PC-9 (cell line): Measurements from ENCODE around the gene LEKR1. TPM values are rescaled to one million over a fixed set of nuclear protein-coding genes. Genes with fewer than 3 reads are reported as not detected.

ENCODE experiments used
- BruUV-seq: library from RNA; stranded (reverse); fragments of 400-500 nt; replicated peaks from 2 replicates; lab custom pipeline; 2021; lab: Mats Ljungman, UMichigan
- CTCF ChIA-PET: fragments of 300-600 bp; sonication (Branson Sonifier 250); formaldehyde crosslinking; loops from one replicate; lab custom pipeline; 2022; ENCODE audit warnings: antibody characterized with exemption; lab: Charles Lee
- POLR2A ChIA-PET: fragments of 300-600 bp; sonication (Branson Sonifier 250); formaldehyde crosslinking; loops from one replicate; lab custom pipeline; 2022; ENCODE audit warnings: antibody characterized with exemption; ENCODE audit not compliant: unreplicated experiment; lab: Charles Lee
- DNase-seq, 2 experiments: peaks; one replicate each; pipeline versions ENCODE4 v3.0.0 to v3.0.0-alpha.2; 2015 to 2022; ENCODE audit warnings: mixed read lengths in 1 of 2
- H2AFZ ChIP-seq: fragments of 200-600 bp; sonication (generic); 2 replicates; pipeline ENCODE4 v1.8.1; 2017; ENCODE audit warnings: antibody characterized with exemption
- H3F3A ChIP-seq: fragments of 200-600 bp; sonication (generic); 2 replicates; pipeline ENCODE4 v1.8.1; 2017; ENCODE audit warnings: antibody characterized with exemption, mild to moderate bottlenecking, low read depth; ENCODE audit not compliant: insufficient read depth
- H3K27ac ChIP-seq: fragments of 200-600 bp; sonication (generic); 2 replicates; pipeline ENCODE4 v1.6.1; 2016; ENCODE audit warnings: mixed run types
- H3K27me3 ChIP-seq: fragments of 200-600 bp; sonication (generic); 2 replicates; pipeline ENCODE4 v1.6.1; 2016; ENCODE audit warnings: low read depth, mixed run types; ENCODE audit not compliant: insufficient read depth
- H3K36me3 ChIP-seq: fragments of 200-600 bp; sonication (generic); 2 replicates; pipeline ENCODE4 v1.6.1; 2016; ENCODE audit warnings: low read depth, mixed run types
- H3K4me1 ChIP-seq: fragments of 200-600 bp; sonication (generic); replicated peaks from 2 replicates; pipeline ENCODE4 v1.6.1; 2016; ENCODE audit warnings: mixed run types; ENCODE audit not compliant: insufficient read depth
- H3K4me2 ChIP-seq: fragments of 200-600 bp; sonication (generic); 2 replicates; pipeline ENCODE4 v1.6.1; 2017; ENCODE audit warnings: mixed run types
- H3K4me3 ChIP-seq: fragments of 200-600 bp; sonication (generic); 2 replicates; pipeline ENCODE4 v1.6.1; 2016; ENCODE audit warnings: mixed run types
- H3K79me2 ChIP-seq: fragments of 200-600 bp; sonication (generic); 2 replicates; pipeline ENCODE4 v1.6.1; 2017; ENCODE audit warnings: low read depth, mixed run types
- H3K9me2 ChIP-seq: fragments of 200-600 bp; sonication (generic); 2 replicates; pipeline ENCODE4 v1.8.1; 2017; ENCODE audit warnings: mild to moderate bottlenecking; ENCODE audit not compliant: insufficient read depth
- H3K9me3 ChIP-seq: fragments of 200-600 bp; sonication (generic); 2 replicates; pipeline ENCODE4 v1.8.1; 2016; ENCODE audit warnings: low read depth; ENCODE audit not compliant: insufficient read depth
- H4K20me1 ChIP-seq: fragments of 200-600 bp; sonication (generic); 2 replicates; pipeline ENCODE4 v1.8.1; 2017; ENCODE audit not compliant: insufficient read depth
- EZH2 ChIP-seq: fragments of 200-600 bp; sonication (generic); IDR thresholded peaks from 2 replicates; pipeline ENCODE4 v1.8.0; 2017; ENCODE audit warnings: antibody characterized with exemption, low read depth
- intact Hi-C: fragments of 100-400 bp; cut with micrococcal nuclease; formaldehyde crosslinking; loops from one replicate; pipeline ENCODE4 v1.10.0; 2022; ENCODE audit not compliant: unreplicated experiment
- total RNA-seq: library from RNA; stranded (reverse); gene quantifications from 2 replicates; pipeline ENCODE4 v1.2.3, GENCODE V29; 2021
- TF ChIP-seq, protein P1 (sequence below): fragments of 200-600 bp; sonication (generic); conservative IDR thresholded peaks from 2 replicates; pipeline ENCODE4 v1.6.1; 2017; ENCODE audit warnings: mixed run types, antibody characterized with exemption, mild to moderate bottlenecking, moderate library complexity

LEKR1 gene
- total RNA-seq, 1 experiment from 2014 or later, result 3.9 TPM

DNA sequence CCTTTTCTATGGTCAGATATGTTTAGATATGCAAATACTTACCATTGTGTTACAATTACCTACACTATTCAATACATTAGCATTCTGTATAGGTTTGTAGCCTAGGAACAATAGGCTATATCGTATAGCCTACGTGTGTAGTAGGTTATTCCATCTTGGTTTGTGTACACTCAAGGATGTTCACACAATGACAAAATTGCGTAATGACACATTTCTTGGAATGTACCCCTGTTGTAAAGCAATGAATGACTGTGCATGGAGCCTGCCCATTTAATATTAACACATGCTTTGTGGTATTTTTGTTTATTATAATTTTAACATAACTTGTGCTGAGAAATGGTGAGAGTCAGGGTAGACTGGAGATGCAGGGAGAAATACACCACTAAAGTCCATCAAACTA, 154.9 kb downstream of the LEKR1 start:
- DNase-seq, result no peak
- no peak overlapping the region for H3K27ac ChIP-seq
- H4K20me1 ChIP-seq, result no peaks in the 10 kb centered on the region
- H3K79me2 ChIP-seq, result no peaks in the 10 kb centered on the region
- no peaks in the 10 kb centered on the region for H3K36me3 ChIP-seq
- ChIA-PET CTCF (no interaction called here), POLR2A (no interaction called here)
- H3K4me3 ChIP-seq, result no peak overlapping the region
- H3K4me2 ChIP-seq, result no peak overlapping the region
- no TSS peak for BruUV-seq
- H3F3A ChIP-seq, result no peaks in the 10 kb centered on the region
- no peaks in the 10 kb centered on the region for H3K27me3 ChIP-seq
- intact Hi-C loops, result no loop called here
- TF ChIP-seq EZH2, result no peak
- TF ChIP-seq, protein P1, sequence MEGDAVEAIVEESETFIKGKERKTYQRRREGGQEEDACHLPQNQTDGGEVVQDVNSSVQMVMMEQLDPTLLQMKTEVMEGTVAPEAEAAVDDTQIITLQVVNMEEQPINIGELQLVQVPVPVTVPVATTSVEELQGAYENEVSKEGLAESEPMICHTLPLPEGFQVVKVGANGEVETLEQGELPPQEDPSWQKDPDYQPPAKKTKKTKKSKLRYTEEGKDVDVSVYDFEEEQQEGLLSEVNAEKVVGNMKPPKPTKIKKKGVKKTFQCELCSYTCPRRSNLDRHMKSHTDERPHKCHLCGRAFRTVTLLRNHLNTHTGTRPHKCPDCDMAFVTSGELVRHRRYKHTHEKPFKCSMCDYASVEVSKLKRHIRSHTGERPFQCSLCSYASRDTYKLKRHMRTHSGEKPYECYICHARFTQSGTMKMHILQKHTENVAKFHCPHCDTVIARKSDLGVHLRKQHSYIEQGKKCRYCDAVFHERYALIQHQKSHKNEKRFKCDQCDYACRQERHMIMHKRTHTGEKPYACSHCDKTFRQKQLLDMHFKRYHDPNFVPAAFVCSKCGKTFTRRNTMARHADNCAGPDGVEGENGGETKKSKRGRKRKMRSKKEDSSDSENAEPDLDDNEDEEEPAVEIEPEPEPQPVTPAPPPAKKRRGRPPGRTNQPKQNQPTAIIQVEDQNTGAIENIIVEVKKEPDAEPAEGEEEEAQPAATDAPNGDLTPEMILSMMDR, result no peak
- H3K9me3 ChIP-seq, result no peaks in the 10 kb centered on the region
- no peak overlapping the region for H2AFZ ChIP-seq
- H3K9me2 ChIP-seq, result no peaks in the 10 kb centered on the region
- no peaks in the 10 kb centered on the region for H3K4me1 ChIP-seq

DNA sequence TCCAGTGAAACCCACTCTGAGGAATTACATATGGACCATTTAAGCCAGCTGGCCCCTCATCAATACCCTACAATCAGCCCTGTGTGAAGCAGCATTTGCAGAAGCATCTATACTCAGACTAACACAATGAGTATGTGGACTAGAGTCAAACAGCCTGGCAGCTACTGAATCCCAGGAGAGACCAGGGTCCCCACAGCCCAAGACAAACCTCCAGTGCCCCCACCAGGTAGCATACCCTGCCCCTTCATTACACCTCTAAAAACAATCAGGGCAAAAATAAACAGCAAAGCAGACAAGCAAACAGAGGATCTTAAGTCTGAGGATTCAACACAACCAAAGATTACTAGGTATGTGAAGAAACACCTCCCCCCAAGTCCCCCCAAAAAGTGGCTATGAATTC, 157.4 kb downstream of the LEKR1 start:
- no peak for DNase-seq
- Histone ChIP-seq H3K27ac (no peak overlapping the region), H3K79me2 (no peaks in the 10 kb centered on the region), H3K9me2 (no peaks in the 10 kb centered on the region), H3K36me3 (no peaks in the 10 kb centered on the region), H3K4me2 (no peak overlapping the region), H4K20me1 (no peaks in the 10 kb centered on the region), H3K27me3 (no peaks in the 10 kb centered on the region), H2AFZ (no peak overlapping the region), H3F3A (no peaks in the 10 kb centered on the region), H3K4me1 (no peaks in the 10 kb centered on the region), H3K4me3 (no peak overlapping the region), H3K9me3 (no peaks in the 10 kb centered on the region)
- BruUV-seq, result no TSS peak
- POLR2A ChIA-PET, result no interaction called here
- CTCF ChIA-PET, result no interaction called here
- intact Hi-C loops, result no loop called here
- TF ChIP-seq EZH2, result no peak
- TF ChIP-seq, protein P1, result no peak

DNA sequence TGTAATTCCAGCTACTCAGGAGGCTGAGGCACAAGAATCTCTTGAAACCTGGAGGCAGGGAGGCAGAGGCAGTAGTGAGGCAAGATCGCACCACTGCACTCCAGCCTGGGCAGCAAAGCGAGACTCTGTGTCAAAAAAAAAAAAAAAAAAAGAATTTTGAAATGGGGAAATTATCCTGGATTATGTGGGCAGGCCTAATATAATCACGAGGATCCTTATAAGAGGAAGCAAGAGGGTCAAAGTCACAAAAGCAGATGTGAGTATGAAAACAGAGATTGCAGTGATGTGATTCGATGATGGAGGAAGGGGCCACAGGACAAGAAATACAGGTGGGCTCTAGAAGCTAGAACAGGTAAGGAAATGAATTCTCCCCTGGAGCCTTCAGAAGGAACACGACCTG, 159.6 kb downstream of the LEKR1 start:
- BruUV-seq, result no TSS peak
- intact Hi-C loops, result no loop called here
- Histone ChIP-seq H3K27me3 (no peaks in the 10 kb centered on the region), H3K27ac (no peak overlapping the region), H2AFZ (no peak overlapping the region), H3K9me2 (no peaks in the 10 kb centered on the region; the same call in 1 of the 2 replicates), H3K79me2 (no peaks in the 10 kb centered on the region), H3K36me3 (no peaks in the 10 kb centered on the region), H4K20me1 (no peaks in the 10 kb centered on the region), H3K4me2 (no peak overlapping the region), H3K9me3 (no peaks in the 10 kb centered on the region), H3F3A (no peaks in the 10 kb centered on the region), H3K4me3 (no peak overlapping the region), H3K4me1 (no peaks in the 10 kb centered on the region)
- no peak for DNase-seq
- no peak for TF ChIP-seq EZH2
- TF ChIP-seq, protein P1, result no peak
- POLR2A ChIA-PET, result interaction anchor here (0.6 kb wide), 1 partner anchor 52 kb away, joined by 3 read pairs; no protein-coding TSS in a partner anchor
- CTCF ChIA-PET, result no interaction called here
